HL-60/S4 (cell line): Measurements from ENCODE around the gene POLA1.

Experiments used
- in situ Hi-C: fragments of 300-500 bp; cut with MboI; formaldehyde crosslinking; loops from 2 replicates; pipeline ENCODE4 v1.14.3; 2022; ENCODE audit warnings: low sequenced_read_pairs

The POLA1 gene

GRCh38 chrX:25006586-25007058 is 312.9 kb downstream of the POLA1 start:
- in situ Hi-C loops, result no loop called here

GRCh38 chrX:25007059-25008053 is 313.6 kb downstream of the POLA1 start:
- in situ Hi-C loops, result no loop called here

GRCh38 chrX:25009407-25009806 is 315.7 kb downstream of the POLA1 start:
- in situ Hi-C loops, result no loop called here

- in situ Hi-C loops, result no loop called here
Observed at GRCh38 chrX:25010784-25011588, 317.3 kb downstream of the POLA1 start.

- in situ Hi-C loops, result no loop called here
Observed at GRCh38 chrX:25011589-25012432, 318.1 kb downstream of the POLA1 start.

GRCh38 chrX:25012433-25012735 is 318.7 kb downstream of the POLA1 start:
- in situ Hi-C loops, result no loop called here

GRCh38 chrX:25012793-25013631 is 319.3 kb downstream of the POLA1 start:
- in situ Hi-C loops, result no loop called here

- in situ Hi-C loops, result no loop called here
Observed at GRCh38 chrX:25013632-25014365, 320.1 kb downstream of the POLA1 start.

- in situ Hi-C loops, result no loop called here
Observed at GRCh38 chrX:25014366-25014838, 320.7 kb downstream of the POLA1 start.

GRCh38 chrX:25015486-25016360 is 322.0 kb downstream of the POLA1 start, which contains the start of gene ARX:
Gene ARX, minus strand, starts transcription at chrX:25015965. Its CDS starts 228 bp downstream, at chrX:25015737.
- in situ Hi-C loops, result no loop called here

- in situ Hi-C loops, result no loop called here
Observed at GRCh38 chrX:25016361-25016671, 322.6 kb downstream of the POLA1 start.

- in situ Hi-C loops, result no loop called here
Observed at GRCh38 chrX:25016938-25017598, 323.4 kb downstream of the POLA1 start.

- in situ Hi-C loops, result no loop called here
Observed at GRCh38 chrX:25017667-25018247, 324.0 kb downstream of the POLA1 start.

- in situ Hi-C loops, result no loop called here
Observed at GRCh38 chrX:25018682-25019081, 325.0 kb downstream of the POLA1 start.

- in situ Hi-C loops, result no loop called here
Observed at GRCh38 chrX:25019707-25020390, 326.1 kb downstream of the POLA1 start.

- in situ Hi-C loops, result no loop called here
Observed at GRCh38 chrX:25020391-25020904, 326.7 kb downstream of the POLA1 start.
